HepG2 (cell line): Measurements from ENCODE around the gene FSD2. TPM values are rescaled to one million over a fixed set of nuclear protein-coding genes. Genes with fewer than 3 reads are reported as not detected.

Experiments used
- CREB3 ChIP-seq: sonication (generic); formaldehyde crosslinking; IDR thresholded peaks from 2 replicates; pipeline ENCODE4 v1.5.0; 2020; ENCODE audit warnings: missing genetic modification reagents
- DMAP1 ChIP-seq: IDR thresholded peaks from 2 replicates; pipeline ENCODE4 v1.6.1; 2016
- EHMT2 ChIP-seq: fragments of 200-600 bp; sonication (generic); IDR thresholded peaks from 2 replicates; pipeline ENCODE4 v1.7.0; 2017; ENCODE audit warnings: antibody characterized with exemption, low read depth, low read length, borderline replicate concordance
- GABPB1 ChIP-seq: IDR thresholded peaks from 2 replicates; pipeline ENCODE4 v1.6.1; 2016; ENCODE audit warnings: mild to moderate bottlenecking, missing genetic modification reagents, moderate library complexity, missing compliant biosample characterization
- HNF1B ChIP-seq: sonication (generic); formaldehyde crosslinking; IDR thresholded peaks from 2 replicates; pipeline ENCODE4 v1.5.1; 2020; ENCODE audit warnings: mild to moderate bottlenecking, moderate library complexity, missing genetic modification reagents
- KDM4B ChIP-seq: sonication (generic); formaldehyde crosslinking; IDR thresholded peaks from 2 replicates; pipeline ENCODE4 v1.4.0; 2020; ENCODE audit warnings: missing genetic modification reagents
- NFYC ChIP-seq: IDR thresholded peaks from 2 replicates; pipeline ENCODE4 v1.6.1; 2016; ENCODE audit warnings: missing genetic modification reagents, missing compliant biosample characterization
- SNAPC2 ChIP-seq: sonication (generic); formaldehyde crosslinking; IDR thresholded peaks from 2 replicates; pipeline ENCODE4 v1.8.1; 2022; ENCODE audit warnings: mild to moderate bottlenecking, missing genetic modification reagents
- XRCC5 ChIP-seq: fragments of 200-400 bp; formaldehyde crosslinking; optimal IDR thresholded peaks from 2 replicates; pipeline ENCODE3; 2017; ENCODE audit warnings: mild to moderate bottlenecking, low read length
- YY1 ChIP-seq: IDR thresholded peaks from 2 replicates; pipeline ENCODE4 v1.6.1; 2011; ENCODE audit warnings: low read length, low read depth, moderate library complexity, mild to moderate bottlenecking; ENCODE audit not compliant: insufficient read depth, insufficient replicate concordance
- ZBTB21 ChIP-seq: sonication (generic); formaldehyde crosslinking; IDR thresholded peaks from 2 replicates; pipeline ENCODE4 v1.4.0; 2020; ENCODE audit warnings: missing genetic modification reagents
- ZBTB3 ChIP-seq: sonication (generic); formaldehyde crosslinking; IDR thresholded peaks from 2 replicates; pipeline ENCODE4 v1.4.0; 2020; ENCODE audit warnings: low read depth, mild to moderate bottlenecking, moderate library complexity, missing genetic modification reagents, borderline replicate concordance
- ZBTB4 ChIP-seq: sonication (generic); formaldehyde crosslinking; IDR thresholded peaks from 2 replicates; pipeline ENCODE4 v1.4.0; 2020; ENCODE audit warnings: missing genetic modification reagents, mild to moderate bottlenecking, borderline replicate concordance
- ZNF24 ChIP-seq: fragments of 450-650 bp; IDR thresholded peaks from 2 replicates; pipeline ENCODE4 v1.6.1; 2017; ENCODE audit warnings: antibody characterized with exemption, mild to moderate bottlenecking
- ZNF253 ChIP-seq: sonication (generic); formaldehyde crosslinking; IDR thresholded peaks from 2 replicates; pipeline ENCODE4 v1.8.0; 2022; ENCODE audit warnings: mild to moderate bottlenecking, missing genetic modification reagents, borderline replicate concordance
- ZNF274 ChIP-seq: sonication (generic); formaldehyde crosslinking; IDR thresholded peaks from 2 replicates; pipeline ENCODE4 v1.5.1; 2020; ENCODE audit warnings: mild to moderate bottlenecking, missing genetic modification reagents
- ZNF609 ChIP-seq: sonication (generic); formaldehyde crosslinking; IDR thresholded peaks from 2 replicates; pipeline ENCODE4 v1.4.0; 2020; ENCODE audit warnings: mild to moderate bottlenecking, missing genetic modification reagents, borderline replicate concordance
- ZNF782 ChIP-seq: sonication (generic); formaldehyde crosslinking; IDR thresholded peaks from 2 replicates; pipeline ENCODE4 v1.4.0; 2020; ENCODE audit warnings: missing genetic modification reagents, mild to moderate bottlenecking, borderline replicate concordance
- polyA plus RNA-seq, 8 experiments: library from polyadenylated mRNA; depleted of rRNA in 3 of 8; stranded (reverse) in 7 of 8; unstranded in 1 of 8; fragments of >200 nt; fragmentation: Illumina TruSeq in 4 of 8; extraction: Trizol in 4 of 8; gene quantifications; 2 replicates each; pipeline versions ENCODE4 v1.2.1 to v1.2.3, GENCODE V29; 2011 to 2016; ENCODE audit warnings: low read depth in 4 of 8, missing spikeins in 1 of 8, mixed read lengths in 1 of 8; ENCODE audit not compliant: insufficient read depth in 1 of 8
- total RNA-seq, 5 experiments: library from RNA; depleted of rRNA; stranded (reverse); fragments of >200 nt; fragmentation: Illumina TruSeq; extraction: Trizol; gene quantifications; 2 replicates each; pipeline ENCODE4 v1.2.3, GENCODE V29; 2016; ENCODE audit warnings: low read depth in 1 of 5

The FSD2 gene
- total and polyA plus RNA-seq, 2 of the 13 experiments (the other 11 are each of a cell fraction or from before 2014, with no cell fraction given) = not detected

- TF ChIP-seq ZBTB4 (CRISPR knock-in tag) = 0 out of 2 replicates have a peak, but pooled peaks have one; percentile 34
- TF ChIP-seq YY1 = no peak
- TF ChIP-seq NFYC = no peak
- TF ChIP-seq DMAP1 (CRISPR knock-in tag) = 0 out of 2 replicates have a peak, but pooled peaks have one; percentile 29
- TF ChIP-seq ZNF24 = no peak
- TF ChIP-seq KDM4B (CRISPR knock-in tag) = no peak
- TF ChIP-seq ZBTB3 (CRISPR knock-in tag) = no peak
- no peak for TF ChIP-seq ZNF609
- TF ChIP-seq ZNF274 (CRISPR knock-in tag) = no peak
- 0 out of 2 replicates have a peak, but pooled peaks have one; percentile 43 for TF ChIP-seq HNF1B
- TF ChIP-seq ZNF253 (CRISPR knock-in tag) = no peak
- no peak for TF ChIP-seq ZNF782 (CRISPR knock-in tag)
- TF ChIP-seq GABPB1 = peak; percentile 72
- TF ChIP-seq XRCC5 = peak; percentile 54
- TF ChIP-seq EHMT2 = no peak
- no peak for TF ChIP-seq CREB3 (CRISPR knock-in tag)
- TF ChIP-seq ZBTB21 (CRISPR knock-in tag) = no peak
- no peak for TF ChIP-seq SNAPC2 (CRISPR knock-in tag)
Observed at GRCh38 chr15:82849556-82850512, 44.0 kb upstream of the FSD2 start (continued).
